ENCODE data around the gene RASGRP4.
"Not testable (repeated sequence)": the region's sequence is repeated elsewhere in the genome, so short reads cannot be mapped to it uniquely, and the experiment has no call there.

RASGRP4 gene, protein sequence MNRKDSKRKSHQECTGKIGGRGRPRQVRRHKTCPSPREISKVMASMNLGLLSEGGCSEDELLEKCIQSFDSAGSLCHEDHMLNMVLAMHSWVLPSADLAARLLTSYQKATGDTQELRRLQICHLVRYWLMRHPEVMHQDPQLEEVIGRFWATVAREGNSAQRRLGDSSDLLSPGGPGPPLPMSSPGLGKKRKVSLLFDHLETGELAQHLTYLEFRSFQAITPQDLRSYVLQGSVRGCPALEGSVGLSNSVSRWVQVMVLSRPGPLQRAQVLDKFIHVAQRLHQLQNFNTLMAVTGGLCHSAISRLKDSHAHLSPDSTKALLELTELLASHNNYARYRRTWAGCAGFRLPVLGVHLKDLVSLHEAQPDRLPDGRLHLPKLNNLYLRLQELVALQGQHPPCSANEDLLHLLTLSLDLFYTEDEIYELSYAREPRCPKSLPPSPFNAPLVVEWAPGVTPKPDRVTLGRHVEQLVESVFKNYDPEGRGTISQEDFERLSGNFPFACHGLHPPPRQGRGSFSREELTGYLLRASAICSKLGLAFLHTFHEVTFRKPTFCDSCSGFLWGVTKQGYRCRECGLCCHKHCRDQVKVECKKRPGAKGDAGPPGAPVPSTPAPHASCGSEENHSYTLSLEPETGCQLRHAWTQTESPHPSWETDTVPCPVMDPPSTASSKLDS

DNA sequence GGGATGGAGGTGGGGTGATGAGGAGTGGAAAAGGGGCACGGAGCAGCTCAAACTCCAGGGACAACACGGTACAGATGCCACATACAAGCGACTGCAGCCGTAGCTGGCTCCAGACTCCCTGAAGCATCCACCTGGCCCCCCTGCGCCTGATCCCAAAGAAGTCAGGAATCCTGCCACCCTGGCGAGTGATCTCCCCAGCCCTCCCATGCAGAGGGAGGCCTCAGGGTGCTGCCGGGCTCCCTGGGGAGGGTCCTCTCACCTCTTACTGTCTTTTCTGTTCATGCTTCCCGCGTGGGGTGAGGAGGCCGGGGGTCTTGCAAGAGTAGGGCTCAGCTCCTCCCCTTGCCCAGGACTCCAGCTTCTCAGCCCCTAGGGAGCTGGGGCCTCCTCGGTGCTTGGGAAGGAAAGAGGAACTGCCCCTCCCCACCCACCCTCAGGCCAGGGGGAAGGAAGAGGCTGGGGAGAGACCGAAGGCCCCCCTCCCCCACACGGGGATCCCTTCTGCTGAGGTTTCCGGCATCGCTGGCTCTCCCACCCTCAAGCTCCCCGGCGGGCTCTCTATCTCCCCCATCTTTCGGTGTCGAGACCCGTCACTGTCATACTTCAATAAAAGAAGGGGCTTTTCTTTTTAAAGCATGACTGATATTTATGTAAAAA, at the start of gene RASGRP4:
RASGRP4 (minus strand) TSS at position 410 of the 657 bp plus-strand sequence; CDS start at position 282, 128 bp downstream.
- peak in 11 of 56 donors; percentile 3 to 31 (median 18) for DNase-seq

DNA sequence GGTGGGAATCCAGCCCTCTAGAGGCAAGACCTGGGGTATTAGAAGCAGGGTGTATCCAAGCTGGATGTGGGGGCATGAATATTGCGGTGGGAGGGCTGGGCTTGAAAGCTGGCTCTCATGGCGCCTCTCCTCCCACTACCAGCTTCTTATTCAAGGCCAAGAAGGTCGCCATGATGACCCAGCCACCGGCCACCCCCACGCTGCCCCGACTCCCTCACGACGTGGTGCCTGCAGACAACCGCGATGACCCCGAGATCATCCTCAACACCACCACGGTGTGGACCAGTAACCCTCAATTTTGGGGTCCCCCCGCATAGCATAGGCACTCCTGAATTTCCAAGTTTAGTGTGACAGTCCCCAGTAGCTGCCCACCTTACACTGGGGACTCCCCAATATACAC, 49.2 kb upstream of the RASGRP4 start:
- DNase-seq = no peak

DNA sequence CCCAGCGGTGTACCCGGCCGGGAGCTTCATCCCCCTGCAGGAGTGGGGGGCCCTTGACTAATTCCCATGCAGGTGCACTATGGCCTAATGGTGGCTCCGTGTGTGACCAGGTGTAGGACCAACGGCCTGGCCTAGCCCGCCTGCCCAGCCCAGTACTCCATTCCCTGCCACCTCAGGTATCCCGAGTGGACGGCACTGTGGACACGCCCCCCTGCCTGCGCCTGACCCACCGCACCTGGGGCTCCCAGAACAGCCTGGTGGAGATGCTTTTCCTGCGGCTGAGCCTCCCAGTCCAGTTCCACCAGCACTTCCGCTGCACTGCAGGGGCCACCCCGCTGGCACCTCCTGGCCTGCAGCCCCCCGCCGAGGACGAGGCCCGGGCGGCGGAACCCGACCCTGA, 47.2 kb upstream of the RASGRP4 start:
- no peak for DNase-seq

DNA sequence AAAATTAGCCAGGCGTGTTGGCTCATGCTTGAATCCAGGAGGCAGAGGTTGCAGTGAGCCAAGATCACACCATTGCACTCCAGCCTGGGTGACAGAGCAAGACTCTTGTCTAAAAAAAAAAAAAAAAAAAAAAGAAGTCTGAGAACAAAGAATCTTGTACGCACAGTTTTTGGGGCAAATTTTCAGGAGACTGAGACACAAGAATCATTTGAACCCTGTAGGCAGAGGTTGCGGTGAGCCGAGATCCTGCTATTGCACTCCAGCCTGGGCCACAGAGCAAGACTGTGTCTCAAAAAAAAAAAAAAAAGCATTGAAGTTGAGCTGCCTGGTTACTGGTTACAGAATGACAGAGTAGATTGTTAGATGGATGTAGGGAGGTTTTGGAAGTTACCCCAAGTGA, 46.7 kb upstream of the RASGRP4 start:
- DNase-seq = not testable (repeated sequence)

DNA sequence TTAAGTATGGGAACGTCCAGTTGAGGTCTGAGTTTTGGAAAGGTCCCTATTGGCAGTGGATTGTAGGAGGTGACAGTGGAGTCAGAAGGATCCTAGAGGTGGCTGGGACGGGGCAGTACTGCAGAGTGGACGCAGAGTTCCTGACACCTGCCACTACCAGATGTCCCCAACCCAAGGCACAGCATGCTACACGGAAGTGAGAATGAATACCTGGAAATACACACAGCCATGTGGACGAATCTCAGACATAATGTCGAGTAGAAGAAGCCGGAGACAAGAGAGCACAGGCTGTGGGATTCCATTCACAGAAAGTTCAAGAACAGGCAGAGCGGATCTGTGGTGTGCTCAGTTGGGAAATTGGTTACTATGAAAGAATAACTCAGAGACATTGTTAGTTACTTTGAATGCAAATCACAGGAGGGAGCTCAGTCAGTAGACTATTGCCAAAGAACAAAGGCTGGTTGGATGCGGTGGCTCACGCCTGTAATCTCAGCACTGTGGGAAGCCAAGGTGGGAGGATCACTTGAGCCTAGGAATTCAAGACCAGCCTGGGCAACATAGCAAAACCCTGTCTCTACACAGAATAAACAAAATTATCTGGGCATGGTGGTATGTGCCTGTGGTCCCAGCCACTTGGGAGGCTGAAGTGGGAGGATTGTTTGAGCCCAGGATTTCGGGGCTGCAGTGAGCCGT, 44.9 kb upstream of the RASGRP4 start:
- DNase-seq = no peak

DNA sequence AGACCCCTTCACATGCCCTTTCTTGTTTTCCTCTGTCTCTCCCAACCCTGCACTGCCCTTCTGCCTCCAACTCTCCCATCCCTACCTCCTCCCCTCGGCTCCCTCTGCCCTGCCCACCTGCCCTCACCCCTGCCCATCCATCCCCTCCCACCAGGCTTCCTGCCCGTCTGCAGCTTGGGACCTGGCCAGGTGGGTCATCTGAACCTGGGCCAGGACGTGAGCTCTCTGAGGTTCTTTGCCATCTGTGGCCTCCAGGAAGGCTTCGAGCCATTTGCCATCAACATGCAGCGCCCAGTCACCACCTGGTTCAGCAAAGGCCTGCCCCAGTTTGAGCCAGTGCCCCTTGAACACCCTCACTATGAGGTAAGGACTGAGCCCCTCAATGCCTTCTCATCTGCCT, 43.1 kb upstream of the RASGRP4 start:
- DNase-seq = no peak

DNA sequence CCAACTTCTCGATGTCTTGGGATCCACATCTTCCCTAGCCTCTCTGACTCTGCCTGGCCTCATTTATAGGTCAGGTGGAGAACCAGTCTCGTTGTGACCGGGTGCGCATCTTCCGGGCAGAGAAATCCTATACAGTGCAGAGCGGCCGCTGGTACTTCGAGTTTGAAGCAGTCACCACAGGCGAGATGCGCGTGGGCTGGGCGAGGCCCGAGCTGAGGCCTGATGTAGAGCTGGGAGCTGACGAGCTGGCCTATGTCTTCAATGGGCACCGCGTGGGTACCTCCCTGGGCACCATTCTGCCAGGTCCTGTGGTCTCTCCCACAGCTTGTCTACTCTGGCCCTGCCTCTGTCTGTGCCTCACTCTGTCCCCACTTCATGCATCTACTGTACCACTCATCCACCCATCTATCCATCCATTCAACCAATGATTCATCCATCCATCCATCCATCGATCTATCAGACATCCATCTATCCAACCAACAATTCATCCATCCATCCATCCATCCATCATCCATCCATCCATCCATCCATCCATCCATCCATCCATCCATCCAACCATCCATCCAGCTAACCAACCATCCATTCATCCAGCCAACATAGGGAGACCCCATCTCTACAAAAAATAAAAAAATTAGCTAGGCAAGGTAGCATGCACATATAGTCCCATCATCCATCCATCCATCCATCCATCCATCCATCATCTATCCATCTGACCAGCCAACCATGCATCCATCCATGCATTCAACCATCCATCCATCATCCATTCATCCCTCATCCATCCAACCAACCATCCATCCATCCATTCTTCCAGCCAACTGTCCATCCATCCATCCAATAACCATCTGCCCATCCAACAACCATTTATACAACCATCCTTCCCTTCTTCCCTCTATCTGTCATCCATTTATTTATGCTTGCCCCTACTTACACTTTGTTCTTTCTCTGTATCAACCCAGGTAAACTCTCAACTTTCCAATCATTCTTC, 41.8 kb upstream of the RASGRP4 start:
- no peak for DNase-seq

DNA sequence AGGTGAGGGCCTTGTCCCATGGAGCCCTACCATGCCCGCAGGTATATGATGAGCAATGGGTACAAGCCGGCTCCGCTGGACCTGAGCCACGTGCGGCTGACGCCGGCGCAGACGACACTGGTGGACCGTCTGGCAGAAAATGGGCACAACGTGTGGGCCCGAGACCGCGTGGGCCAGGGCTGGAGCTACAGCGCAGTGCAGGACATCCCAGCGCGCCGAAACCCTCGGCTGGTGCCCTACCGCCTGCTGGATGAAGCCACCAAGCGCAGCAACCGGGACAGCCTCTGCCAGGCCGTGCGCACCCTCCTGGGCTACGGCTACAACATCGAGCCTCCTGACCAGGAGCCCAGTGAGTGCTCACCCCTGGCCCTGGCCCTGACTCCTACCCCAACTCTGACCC, 40.0 kb upstream of the RASGRP4 start:
- DNase-seq = no peak

DNA sequence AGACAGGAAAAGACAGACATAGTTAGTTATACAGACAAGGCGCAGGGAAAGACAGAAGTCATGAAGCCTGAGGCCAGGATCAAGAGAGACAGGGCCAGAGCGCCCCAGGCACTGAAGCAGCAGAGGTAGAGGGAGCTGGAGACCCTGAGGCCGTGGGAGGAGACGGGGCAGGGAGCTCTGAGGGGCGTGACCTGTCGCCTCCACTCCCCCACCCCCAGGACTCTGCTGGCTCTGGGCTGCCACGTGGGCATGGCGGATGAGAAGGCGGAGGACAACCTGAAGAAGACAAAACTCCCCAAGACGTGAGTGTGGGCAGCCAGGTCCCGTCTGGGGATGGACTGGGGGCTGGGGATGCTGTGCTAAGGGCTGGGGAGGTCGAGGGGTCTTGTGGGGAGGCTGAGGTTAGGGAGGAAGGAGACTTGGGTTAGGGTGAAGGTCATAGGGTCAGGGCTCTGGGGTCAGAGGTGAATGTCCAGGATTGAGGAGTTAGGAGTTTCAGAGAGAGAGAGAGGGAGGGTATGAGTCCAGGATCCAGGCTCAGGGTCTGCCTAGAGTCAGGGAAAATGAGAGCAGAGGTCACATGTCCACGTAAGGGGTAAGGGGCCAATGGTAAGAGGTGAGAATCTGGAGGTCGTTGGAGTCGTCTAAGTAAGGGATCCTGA, 38.5 kb upstream of the RASGRP4 start:
- no peak for DNase-seq

DNA sequence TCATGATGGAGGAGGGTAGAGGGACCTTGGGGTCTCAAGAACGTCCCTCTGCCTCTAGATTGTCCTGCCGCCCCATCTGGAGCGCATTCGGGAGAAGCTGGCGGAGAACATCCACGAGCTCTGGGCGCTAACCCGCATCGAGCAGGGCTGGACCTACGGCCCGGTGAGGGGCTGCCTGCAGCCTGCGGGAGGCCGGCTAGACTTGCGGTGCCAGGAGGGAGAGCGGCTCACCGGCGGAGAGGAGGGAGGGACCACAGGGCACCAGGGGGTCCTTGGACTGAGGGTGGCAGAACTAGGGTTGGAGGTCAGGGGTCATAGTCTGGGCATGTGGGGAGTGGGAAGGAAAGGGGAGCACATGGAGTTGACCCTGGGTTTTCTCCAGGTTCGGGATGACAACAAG, 37.3 kb upstream of the RASGRP4 start:
- no peak for DNase-seq

DNA sequence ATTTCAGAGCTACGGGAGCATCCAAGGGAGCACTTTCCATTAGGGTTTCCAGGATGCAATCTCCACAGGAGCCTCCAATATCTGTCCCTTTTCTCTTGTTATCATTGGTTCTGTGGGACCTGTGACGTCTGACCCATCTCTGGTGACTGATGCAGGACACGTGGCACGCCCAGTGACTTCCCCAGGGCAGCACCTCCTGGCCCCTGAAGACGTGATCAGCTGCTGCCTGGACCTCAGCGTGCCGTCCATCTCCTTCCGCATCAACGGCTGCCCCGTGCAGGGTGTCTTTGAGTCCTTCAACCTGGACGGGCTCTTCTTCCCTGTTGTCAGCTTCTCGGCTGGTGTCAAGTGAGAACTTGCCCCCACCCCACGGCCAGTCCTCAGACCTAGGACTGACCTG, 33.0 kb upstream of the RASGRP4 start:
- DNase-seq = no peak

DNA sequence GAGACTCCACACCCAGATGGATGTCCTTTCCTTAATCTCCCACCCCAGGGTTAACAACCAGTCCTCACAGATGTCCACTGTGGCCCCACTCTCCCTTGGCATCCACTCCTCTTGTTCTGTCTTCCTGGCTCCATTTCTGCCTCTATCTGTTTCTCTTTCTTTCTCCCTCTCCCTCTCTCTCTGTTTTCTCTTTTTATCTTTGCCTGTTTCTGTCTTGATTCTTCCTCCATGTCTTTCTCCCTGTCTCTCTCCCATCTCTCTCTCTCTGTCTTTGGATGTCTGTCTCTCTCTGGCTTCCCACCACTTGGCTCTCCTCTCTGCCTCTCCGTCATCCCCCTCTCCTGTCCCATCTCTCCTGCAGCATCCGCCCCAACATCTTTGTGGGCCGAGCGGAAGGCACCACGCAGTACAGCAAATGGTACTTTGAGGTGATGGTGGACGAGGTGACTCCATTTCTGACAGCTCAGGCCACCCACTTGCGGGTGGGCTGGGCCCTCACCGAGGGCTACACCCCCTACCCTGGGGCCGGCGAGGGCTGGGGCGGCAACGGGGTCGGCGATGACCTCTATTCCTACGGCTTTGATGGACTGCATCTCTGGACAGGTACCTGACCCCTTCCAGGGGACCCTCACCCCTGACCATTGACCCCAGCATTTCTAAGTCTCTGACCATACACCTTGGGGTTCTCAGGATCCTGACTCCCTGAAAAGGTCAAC, 31.8 kb upstream of the RASGRP4 start:
- DNase-seq = no peak

DNA sequence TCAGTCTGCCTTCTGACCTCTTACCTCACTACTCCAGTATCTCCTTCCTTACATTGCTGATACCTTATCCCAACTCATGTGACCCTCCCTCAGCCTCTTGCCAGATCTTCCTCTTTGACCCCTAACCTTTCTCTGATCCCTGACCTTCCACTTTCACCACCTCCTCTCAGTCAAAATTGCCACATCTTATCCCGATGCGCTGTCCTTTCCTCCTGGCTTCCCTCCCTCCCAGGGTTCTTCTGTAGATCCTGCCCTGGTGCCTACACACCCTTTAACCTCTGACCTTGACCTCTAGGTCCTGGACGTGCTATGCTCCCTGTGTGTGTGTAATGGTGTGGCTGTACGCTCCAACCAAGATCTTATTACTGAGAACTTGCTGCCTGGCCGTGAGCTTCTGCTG, 31.2 kb upstream of the RASGRP4 start:
- no peak for DNase-seq

DNA sequence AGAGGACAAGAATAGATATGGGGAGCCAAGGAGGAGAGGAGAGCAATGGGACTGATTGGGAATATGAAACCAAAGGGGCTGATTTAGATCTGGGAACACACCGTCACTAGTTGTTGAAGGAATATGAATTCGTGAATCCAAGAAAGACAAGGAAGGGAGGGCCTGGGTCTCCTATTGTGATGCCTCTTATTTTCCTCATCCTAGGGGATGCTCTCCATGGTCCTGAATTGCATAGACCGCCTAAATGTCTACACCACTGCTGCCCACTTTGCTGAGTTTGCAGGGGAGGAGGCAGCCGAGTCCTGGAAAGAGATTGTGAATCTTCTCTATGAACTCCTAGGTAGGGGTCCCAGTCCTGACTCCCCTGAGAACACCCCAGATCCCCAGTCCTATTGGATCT, 29.0 kb upstream of the RASGRP4 start:
- DNase-seq = no peak

DNA sequence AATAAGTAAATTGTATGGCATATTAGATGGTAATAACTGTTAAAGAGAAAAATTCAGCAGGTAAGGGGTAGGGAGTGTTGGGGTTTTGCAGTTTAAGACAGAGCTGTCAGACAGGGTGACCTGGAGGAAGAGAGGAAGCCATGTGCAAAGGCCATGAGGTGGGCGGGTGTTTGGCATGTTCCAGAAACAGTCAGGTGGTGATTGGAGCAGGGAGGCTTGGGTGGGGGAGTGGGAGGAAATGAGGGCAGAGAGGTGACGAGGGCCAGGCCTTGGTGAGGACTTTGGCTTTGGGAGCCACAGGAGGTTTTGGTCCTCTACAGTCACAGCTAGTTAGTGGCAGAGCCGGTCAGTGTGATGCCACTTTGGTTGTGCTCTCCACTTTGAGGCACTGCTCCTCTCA, 27.6 kb upstream of the RASGRP4 start:
- DNase-seq = no peak

DNA sequence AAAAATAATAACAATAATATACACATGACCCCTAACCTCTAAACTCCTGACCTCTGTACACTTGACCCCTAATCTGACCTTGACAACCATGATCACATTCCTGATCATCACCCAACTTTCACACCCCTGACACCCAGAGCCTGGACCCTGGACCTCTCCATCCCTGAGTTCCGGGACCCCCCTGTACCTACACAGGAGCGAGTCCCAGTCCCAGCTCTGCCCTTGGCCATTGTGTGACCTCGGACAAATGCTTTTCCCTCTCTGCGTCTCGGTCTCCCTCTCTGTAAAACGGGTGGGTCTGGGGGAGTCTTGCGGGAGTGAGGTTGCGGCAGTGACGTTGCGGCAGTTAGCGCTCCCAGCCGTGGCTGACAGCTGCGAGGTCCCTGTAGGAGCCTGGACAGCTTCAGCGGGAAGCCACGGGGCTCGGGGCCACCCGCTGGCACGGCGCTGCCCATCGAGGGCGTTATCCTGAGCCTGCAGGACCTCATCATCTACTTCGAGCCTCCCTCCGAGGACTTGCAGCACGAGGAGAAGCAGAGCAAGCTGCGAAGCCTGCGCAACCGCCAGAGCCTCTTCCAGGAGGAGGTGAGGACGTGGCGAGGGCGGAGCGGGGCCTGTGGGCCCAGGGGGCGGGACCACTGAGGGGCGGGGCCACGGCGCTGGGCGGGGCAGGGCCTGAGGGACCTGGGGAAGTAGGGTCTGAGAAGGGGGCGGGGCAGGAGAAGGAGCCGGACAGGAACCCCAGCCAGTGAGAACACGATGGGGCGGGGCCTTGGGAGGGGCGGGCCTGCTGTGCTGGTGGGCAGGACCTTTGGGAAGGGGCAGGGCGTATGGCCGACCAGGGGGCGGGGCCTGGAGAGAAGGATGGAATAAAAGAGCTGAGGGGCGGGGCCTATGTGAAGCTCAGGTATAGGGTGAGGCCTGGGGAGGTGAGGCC, 26.7 kb upstream of the RASGRP4 start:
- peak in 2 of 56 donors; percentile 26 to 36 for DNase-seq

DNA sequence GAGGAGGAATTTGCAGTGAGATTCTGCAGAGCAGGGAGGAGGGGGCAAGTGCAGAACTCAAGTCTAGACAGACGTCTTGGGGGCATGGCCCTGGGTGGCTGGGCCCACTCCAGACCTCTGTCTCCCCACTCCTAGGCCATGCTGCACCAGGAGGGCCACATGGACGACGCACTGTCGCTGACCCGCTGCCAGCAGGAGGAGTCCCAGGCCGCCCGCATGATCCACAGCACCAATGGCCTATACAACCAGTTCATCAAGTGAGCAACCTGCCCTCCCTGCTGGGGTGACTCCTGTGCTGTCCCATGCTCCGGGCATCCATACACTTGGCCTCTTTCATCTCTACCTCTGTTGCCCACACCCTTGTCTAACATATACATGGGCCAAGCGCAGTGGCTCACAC, 25.6 kb upstream of the RASGRP4 start:
- no peak for DNase-seq

DNA sequence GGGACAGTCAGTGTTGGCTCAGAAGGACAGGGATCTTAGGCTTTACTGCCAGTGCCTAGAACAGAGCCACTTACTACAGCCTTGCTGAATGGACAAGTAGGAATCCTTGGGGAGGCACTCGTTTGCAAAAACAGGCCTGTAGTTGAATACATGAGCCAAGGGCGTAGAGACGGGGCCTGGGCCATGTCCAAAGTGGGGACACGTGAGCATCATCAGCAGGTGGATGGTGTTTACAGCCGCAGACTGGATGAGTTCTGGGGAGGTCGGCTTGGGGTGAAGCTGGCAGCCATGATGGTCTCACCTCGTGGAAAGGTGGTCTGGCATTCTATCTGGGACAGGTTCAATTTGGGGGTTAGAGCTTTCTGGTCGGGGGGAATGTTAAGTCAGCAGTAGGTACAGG, 25.0 kb upstream of the RASGRP4 start:
- no peak for DNase-seq
